COR-L47 (cell line): ENCODE measurements around the gene TNFRSF8.

ENCODE experiments used
- DNase-seq: peaks from one replicate; lab custom pipeline; 2025; lab: John Stamatoyannopoulos, UW

TNFRSF8 gene

DNA sequence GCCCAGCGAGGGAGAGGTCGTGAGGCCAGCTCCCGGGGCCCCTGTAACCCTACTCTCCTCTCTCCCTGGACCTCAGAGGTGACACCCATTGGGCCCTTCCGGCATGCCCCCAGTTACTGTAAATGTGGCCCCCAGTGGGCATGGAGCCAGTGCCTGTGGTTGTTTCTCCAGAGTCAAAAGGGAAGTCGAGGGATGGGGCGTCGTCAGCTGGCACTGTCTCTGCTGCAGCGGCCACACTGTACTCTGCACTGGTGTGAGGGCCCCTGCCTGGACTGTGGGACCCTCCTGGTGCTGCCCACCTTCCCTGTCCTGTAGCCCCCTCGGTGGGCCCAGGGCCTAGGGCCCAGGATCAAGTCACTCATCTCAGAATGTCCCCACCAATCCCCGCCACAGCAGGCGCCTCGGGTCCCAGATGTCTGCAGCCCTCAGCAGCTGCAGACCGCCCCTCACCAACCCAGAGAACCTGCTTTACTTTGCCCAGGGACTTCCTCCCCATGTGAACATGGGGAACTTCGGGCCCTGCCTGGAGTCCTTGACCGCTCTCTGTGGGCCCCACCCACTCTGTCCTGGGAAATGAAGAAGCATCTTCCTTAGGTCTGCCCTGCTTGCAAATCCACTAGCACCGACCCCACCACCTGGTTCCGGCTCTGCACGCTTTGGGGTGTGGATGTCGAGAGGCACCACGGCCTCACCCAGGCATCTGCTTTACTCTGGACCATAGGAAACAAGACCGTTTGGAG, 80.0 kb downstream of the TNFRSF8 start:
- no peak for DNase-seq

DNA sequence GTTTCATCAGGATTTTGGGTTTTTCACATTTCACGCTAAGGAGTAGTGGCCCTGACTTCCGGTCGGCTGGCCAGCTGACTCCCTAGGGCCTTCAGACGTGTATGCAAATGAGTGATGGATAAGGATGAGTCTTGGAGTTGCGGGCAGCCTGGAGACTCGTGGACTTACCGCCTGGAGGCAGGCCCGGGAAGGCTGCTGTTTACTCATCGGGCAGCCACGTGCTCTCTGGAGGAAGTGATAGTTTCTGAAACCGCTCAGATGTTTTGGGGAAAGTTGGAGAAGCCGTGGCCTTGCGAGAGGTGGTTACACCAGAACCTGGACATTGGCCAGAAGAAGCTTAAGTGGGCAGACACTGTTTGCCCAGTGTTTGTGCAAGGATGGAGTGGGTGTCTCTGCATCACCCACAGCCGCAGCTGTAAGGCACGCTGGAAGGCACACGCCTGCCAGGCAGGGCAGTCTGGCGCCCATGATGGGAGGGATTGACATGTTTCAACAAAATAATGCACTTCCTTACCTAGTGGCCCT, 80.6 kb downstream of the TNFRSF8 start:
- DNase-seq = no peak

DNA sequence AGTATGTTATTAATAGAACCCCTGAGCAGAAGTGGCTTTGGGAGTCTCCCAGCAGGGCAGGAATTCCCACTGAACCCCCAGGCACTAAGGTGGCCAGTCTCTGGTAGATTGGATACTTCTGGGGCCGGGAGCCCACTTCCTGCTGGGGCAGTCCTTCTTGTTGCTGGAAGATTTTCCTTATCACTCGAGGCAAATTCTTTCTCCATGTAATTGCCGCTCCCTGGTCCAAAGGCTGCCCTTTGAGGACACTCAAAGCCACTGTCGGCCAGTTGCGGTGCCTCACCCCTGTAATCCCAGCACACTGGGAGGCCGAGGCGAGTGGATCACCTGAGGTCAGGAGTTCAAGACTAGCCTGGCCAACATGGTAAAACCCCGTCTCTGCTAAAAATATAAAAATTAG, 81.1 kb downstream of the TNFRSF8 start:
- DNase-seq = no peak

DNA sequence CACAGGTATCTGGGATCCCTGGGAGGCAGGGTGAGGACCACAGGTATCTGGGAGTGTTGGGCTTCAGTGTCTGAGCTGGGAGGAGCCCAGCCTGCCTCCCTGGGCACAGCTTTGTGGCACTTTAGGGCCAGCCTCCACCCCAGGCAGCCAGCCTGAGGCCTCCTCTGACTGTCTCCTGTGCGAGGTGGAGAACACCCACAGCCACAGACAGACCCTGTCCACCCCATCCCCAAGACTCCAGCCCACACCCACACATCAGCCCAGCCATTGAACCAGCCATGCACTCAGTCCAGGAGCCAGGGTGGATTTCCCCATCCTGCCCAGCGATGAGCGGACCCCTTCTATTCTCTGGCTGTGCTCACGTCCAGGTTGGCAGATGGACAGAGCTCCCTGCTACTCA, 81.9 kb downstream of the TNFRSF8 start:
- DNase-seq = no peak

DNA sequence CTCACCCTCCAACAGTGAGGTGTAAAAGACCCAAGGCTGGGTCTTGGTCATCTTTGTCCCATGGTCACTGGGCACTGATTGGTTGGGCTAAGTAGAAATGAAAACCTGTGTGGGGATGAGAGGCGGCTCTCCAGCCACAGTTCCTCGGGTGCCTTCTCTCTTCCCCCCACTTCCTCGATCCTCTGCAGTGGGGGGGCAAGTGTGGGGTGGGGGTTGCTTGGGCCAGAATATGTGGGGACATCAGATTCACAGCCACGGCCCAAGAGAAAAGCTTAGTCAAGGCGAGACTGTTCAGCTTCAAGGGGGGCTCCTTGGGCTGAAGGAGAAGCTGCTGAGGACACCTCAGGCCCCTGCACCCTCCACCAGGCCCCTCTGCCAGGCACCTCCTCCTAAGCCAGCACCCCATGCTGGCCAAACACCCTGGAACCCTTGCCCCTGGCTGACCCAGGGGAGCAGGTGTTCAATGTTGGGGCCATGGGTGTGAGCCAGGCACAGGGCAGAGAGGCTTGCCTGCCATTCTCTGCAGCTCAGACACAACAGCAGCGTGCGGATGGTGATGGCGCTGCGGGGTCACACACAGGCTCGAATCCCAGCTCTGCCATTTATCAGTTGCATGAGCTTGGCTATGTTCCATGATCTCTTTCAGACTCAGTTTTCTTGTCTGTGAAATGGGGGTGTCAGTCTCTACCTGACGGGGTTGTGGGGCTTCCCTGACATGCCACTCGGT, 82.7 kb downstream of the TNFRSF8 start:
- DNase-seq = no peak

DNA sequence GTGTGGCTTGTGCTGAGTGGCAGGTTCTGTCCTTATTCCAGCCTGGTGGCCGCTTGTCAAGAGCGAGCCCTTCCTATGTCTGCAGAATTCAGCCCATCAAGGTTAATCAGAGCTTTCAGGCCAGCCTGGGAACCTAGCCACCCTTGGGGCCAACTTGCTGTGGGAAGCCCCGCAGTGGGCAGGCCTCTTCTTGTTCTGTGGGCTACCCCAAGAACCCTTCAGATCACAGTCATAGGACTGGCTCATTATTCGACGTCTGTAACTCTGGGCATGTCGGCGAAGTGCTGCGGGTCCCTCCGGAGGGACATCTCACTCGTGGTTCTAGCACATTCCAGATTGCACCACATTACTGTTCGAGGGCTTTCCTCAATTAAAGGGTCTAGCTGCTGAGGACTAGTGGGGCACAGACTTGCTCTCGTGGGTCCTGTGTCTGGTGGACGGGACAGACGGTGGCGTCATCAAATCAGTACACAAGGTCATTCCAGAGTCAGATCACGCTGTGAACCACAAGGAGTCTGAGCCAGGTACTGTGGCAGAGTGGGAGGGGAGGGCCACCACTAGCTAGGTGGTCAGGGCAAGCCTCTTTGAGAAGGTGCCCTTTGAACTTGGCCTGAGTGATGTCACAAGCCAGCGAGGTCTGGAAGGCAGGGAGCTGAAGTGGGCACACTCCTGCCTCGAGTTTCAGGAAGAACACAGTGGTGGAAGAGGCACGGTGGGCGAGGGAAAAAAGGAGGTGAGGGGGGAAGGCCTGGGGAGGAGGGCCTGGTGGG, 83.4 kb downstream of the TNFRSF8 start:
- DNase-seq = no peak

DNA sequence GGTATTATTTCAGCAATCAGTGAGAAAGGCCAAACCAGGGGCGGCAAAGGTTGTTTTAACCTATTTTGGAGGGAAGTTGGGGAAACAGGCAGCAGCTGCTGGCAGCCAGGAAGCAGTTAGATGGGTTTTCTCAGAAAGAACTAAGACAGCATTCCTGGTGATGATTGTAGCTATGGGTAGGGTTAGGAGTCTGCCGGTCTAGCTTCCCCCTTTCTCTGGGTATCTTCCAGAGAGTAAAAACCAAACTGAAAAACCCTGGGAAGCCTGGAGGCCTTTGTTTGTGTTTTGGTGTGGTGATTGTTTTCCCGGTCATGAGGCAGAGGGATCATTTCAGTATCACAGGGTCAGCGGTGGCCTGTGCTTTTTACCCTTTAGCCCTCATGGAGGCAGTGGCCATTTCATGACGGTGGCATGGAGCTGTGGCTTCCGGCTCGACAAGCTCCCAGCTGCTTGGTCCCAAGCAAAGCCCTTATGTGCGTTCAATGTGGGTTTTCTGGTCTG, 84.1 kb downstream of the TNFRSF8 start:
- DNase-seq = no peak

DNA sequence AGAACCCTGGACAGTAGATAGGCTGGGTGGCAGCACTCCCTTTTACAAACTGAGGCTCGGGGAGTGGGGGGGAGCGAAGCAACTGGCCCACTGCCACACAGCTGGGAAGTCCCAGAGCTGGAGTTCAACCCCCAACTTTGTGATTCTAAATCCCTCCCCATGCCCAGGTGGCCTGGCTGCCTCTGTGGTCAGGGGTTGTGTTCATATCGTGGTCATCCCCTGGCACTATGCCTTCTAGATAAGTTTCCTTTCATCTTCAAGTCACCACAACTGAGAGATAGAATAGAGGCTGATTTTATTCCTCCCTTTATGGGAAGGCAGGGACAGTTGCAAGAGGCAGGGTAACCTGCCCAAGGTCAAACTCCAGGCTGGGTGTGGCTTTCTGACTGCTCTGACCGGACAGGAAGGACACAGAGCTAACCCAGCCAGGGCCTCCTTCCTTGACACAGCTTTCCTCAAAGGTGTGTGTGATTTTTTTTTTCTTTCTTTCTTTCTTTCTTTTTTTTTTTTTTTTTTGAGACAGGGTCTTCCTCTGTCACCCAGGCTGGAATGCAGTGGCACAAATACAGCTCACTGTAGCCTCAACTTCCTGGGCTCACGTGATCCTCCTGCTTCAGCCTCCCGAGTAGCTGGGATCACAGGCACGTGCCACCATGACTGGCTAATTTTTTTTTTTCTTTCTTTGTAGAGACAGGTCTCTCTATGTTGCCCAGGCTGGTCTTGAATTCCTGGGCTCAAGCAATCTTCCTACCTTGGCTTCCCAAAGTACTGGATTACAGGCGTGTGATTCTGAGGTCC, 85.3 kb downstream of the TNFRSF8 start:
- DNase-seq = no peak

DNA sequence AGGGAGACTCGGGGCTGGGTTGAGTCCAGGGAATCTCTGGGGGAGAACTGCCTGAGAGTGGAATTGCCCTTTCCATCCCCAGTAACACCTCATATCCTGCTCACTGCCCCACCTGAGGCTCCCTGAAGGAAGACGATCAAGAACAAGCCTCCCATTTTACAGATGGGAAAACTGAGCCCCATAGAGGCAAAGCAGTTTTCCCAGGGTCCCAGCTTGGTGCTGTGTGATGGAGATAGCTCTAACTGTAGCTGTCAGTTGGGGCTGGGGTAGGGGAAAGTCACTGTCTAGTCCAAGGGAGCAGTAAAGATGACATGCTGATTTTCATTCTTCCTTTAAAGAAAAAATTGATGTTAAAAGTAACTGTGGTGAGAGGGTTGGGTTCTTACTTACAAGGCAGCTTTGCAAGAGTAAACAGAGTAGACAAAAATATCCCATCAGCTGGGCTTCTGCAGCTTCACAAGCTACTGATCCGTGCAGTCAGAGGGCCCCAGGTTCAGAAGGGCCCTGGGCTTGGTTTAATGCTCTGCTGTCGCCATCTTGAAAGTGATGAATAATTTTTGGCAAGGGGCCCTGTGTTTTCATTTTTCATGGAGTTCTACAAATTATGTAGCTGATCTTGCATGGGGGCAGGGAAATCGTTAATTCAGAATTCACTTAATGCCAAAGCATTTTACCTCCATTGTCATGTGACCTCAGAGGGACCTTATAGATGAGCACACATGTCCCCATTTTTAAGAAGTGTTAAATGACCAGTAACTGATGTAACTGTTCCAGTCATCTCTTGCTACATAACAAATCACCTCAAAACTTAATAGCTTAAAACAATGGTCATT, 86.1 kb downstream of the TNFRSF8 start:
- DNase-seq = no peak

DNA sequence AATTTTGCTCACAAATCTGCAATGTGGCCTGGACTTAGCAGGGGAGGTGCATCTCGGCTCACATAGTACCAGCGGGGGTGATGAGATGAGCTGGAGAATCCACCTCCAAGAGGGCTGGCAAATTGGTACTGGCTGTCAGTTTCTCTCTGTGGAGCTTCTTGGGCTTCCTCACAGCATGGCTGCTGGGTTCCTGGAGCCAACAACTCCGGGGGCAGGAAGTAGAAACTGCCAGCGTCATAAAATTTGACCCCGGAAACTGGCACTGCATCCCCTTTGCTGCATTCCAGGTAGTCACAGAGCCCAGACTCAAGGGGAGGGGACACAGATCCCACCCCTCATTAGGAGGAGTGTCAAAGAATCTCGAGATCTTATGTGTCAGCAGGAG, 86.7 kb downstream of the TNFRSF8 start:
- DNase-seq = no peak

DNA sequence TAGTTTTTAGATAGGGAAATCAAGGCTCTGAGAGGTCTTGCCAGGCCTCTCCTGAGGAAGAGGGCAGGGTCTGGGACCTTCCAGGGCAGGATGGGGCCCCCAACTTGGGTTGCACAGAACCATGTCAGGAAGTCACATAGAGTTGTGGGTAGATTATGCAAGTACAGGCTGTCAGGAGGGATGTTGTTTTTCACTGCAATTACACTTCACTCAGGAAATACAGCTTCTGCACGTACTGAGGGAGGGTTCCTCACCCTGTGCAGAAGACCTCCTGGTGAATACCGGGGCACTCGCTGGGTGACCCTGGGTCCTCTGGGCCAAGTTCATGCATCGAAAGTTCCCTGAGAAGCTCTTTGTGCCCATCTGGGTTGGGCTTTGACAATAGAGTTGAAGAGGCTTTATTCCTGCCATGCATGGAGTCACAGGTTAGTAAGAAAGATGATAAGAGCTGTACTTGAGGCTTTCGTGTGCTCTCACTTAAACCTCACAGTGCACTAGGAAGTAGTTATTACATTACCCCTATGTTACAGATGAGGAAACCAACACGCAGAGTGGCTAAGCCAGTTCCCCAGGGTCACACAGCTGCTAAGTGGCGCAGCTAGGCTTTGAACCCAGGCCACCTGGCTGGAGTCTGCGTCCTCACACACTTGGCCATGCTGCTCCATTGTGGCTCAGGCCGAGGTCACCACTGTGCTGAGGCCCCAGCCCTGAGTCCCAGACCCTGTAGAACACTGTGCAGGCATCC, 87.5 kb downstream of the TNFRSF8 start:
- DNase-seq = no peak

DNA sequence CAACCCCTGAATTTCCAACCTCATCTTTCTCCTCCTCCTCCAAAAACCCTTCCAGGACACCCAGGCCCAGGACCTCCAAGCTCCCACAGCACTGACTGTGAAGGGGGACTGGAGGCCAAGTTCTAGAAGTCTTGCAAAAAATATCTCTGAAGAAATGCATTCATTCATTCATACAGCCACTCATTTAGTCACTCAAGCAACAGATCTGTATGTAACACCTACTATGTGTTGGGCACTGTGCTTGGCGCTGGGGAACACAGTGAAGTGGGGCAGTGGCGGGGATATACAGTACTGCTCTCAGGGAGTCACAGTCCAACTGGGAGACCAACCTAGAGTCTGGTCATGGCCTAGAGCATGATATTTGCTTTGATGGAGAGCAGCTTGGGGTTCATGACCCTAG, 88.4 kb downstream of the TNFRSF8 start:
- no peak for DNase-seq

DNA sequence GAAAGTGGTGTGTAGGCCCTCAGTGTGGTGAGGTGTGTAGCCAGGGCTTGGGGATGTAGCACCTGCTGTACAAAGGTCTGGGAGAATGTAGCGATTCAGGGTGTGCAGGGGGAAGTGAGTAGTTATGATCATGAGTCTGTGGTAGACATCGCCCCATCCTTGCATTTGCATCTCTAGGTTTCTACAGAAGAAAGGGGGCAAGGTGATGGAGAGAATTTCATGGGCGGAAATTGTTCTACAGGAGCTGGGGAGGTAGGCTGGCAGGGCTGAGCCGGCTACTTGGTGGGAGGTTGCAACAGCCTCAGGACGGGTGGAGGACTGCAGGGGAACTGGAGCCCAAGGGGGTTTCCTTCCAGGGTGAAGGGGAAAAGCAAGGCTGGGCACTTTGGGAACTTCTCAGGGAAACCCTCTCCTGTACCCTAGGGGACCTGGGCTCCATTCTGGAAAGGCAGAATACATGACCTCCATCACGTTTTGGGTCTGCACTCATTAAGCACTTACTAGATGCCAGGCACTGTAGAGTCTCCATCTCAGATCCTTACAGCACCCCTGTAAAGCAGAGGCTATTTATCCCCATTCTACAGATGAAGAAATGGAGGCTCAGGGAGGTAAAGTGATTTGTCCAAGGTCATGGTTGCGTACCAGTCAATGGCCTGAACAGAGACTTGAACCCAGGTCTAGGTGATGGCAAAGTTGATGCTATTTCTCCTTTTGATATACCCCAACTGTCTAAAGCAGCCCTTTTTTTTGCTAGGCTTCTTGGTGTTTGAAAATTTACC, 89.2 kb downstream of the TNFRSF8 start:
- no peak for DNase-seq

DNA sequence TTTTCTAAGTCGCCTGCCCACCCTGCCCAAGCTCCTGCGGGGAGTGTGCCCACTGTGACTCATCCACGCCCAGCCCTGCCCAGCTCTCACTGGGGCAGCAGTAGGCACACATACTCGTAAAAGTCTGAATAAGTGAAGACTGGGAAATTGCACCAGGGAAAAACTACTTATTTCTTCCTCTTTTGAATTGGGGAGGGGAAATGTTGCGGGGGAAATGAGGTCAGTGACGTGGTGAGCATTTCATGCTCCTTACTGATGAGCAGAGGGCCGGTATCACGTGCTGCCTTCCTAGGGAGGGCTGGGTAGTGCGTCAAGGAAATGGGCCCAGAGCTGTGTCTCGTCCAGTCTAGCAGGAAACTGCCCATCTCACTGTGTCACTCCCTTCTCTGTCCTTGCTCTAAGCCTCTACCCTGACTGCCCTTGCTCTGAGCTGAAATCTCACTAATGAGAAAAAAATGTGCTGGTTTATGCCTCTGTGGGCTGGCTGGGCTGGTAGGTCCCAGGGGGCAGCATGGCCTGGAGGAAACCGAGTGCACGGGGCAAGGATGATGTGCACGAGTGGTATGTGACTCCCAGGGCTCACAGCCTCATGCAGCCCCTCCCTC, 90.2 kb downstream of the TNFRSF8 start:
- no peak for DNase-seq

DNA sequence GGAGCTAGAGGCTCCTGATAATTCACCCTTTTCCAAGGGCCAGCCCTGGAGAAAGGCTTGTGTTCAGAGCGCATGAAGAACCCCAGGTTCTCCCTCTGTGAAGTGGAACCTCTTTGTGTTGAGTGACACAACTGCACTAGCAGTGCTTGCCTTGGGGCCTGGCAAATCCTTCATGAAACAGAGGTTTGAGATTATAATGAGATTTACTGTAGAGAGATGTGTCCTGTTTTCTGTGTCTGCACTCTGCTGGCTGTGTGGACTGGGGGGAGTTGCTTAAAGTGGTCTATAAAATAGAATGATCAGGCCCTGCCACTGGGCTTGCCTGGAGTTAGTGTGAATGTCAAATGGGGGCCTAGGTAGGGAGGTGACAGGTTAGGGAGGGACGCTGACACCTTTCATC, 92.2 kb downstream of the TNFRSF8 start:
- DNase-seq = no peak

DNA sequence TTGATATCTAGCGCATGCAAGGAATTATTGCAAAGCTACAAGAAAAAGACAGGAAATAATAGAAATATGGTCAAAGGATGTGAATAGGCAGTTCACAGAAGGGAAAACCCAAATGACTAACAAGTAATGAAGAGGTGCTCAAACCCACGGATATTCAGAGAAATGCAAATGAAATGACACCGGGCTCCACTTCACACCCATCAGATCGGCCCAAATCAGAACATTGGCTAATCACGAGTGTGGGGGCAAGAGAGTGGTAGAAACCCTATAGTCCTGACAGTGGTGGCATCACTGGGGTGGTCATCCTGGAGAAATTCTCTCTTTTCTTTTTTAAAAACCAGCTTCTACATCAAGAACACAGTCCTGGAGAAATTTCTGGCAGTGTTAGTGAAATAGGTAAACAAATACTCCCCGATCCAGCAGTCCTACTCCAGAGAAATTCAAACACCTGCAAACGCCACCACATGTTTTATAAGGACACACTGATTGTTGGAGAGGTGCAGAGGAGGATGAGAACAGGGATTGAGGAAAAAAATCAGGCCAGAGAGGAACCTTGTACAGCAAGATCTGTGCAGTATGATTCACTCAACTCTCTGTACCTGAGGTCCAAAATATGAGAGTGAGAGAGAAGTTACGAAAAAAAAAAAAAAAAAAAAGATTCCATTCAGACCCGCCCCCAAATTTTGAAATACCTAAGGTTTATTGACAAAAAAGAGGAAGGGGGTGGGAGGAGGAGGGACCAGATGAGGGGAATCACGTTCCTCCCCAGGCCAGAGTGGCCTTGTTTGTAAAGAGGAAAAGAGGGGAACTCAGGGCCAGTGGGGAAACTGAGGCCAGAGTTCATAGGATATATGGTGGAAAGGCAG, 94.5 kb downstream of the TNFRSF8 start:
- DNase-seq = no peak

DNA sequence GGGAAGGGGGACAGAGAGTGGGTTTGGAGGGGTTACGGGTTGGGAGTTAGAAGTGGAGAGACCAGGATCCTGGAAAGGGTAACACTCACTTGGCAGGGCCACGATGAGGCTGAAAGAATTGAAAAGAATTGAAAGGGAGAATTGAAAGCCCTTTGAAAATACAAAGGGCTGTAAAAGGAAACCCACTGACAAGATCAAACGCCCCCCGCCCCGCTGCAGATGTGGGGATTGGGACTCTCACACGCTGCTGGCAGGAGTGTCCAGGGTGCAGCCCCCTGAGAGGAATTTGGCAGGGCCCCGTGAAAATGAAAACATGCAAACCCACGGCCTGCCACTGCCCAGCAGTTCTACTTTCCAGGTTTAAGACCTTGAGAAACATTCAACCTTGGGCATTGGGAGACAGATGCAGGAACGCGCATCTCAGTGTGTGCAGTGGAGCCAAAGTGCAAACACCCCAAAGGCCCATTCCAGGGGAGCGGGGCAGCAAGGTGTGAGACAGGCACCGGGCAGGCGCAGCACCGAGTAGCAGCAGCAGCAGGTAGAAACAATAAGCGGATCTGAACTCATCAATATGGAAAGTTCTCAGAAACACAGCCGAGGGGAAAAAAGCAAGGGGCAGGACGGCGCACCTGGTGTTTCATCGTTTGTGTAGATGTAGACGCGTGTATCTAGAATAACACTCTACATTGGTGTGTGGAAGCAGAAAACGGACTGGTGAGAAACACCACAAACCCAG, 95.4 kb downstream of the TNFRSF8 start:
- DNase-seq = no peak
